Measurements from ENCODE around the gene CYP2A7.
"Not testable (repeated sequence)": the region's sequence is repeated elsewhere in the genome, so short reads cannot be mapped to it uniquely, and the experiment has no call there.

CYP2A7 gene

DNA sequence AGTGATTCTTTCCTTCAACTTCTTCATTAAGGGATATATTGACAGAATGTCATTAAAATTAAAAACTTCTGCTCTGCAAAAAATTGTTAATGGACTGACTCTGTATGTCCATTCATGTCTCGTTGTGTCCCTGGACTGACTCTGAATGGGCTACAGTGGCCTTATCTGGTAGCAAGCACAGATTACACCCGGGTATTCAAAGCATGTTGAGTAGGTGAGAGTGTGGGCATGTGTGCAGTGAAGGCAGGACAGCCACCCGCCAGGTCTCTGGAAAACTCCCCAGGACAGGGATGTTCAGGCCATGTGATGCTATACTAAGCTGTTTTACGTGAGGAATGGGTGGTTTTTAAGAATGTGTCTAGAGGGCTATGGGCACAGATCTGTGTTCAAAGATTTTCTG is 7.2 kb downstream of the CYP2A7 start:
- H3K27me3 Mint-ChIP-seq: peaks cover 34% of the 10 kb centered on the region
- H3K4me1 Mint-ChIP-seq (ENCODE audit: low read depth): peaks cover 13% of the 10 kb centered on the region
- not testable (repeated sequence) for H3K36me3 Mint-ChIP-seq (ENCODE audit: low read depth); H3K9me3 Mint-ChIP-seq; DNase-seq
- peak overlapping the region; percentile 9 for H3K27ac Mint-ChIP-seq
- H3K4me3 Mint-ChIP-seq: peak overlapping the region; percentile 53

DNA sequence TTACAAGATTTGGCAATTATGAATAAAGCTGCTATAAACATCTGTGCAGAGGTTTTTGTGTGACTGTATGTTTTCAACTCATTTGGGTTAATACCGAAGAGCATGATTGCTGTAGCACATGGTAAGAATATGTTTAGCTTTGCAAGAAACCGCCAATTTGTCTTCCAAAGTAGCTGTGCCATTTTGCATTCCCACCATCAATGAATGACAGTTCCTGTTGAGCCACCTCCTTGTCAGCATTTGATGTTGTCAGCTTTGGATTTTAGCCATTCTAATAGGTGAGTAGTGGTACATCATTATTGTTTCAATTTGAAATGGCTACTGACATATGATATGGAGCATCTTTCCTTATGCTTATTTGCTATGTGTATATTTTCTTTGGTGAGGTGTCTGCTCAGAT is 8.2 kb downstream of the CYP2A7 start:
- not testable (repeated sequence) for H3K36me3 Mint-ChIP-seq (ENCODE audit: low read depth); H3K27ac Mint-ChIP-seq; H3K4me3 Mint-ChIP-seq; H3K9me3 Mint-ChIP-seq; DNase-seq
- Mint-ChIP-seq H3K27me3 (peaks cover 24% of the 10 kb centered on the region), H3K4me1 (ENCODE audit: low read depth) (peaks cover 13% of the 10 kb centered on the region)

DNA sequence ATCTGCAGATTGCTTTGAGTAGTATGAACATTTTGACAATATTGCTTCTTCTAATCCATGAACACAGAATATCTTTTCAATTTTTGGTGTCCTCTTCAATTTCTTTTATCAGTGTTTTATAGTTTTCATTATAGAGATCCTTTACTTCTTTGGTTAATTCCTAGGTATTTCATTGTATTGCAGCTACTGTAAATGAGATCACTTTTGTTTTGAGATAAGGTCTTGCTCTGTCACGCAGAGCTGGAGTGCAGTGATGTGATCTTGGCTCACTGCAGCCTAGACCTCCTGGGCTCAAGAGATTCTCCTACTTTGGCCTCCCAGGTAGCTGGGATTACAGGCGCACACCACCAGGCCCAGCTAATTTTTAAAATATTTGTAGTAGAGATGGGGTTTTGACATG is 9.8 kb downstream of the CYP2A7 start:
- Mint-ChIP-seq H3K9me3 (no peaks in the 10 kb centered on the region), H3K4me1 (ENCODE audit: low read depth) (peaks cover 13% of the 10 kb centered on the region), H3K36me3 (ENCODE audit: low read depth) (no peaks in the 10 kb centered on the region), H3K4me3 (no peak overlapping the region), H3K27me3 (peaks cover 11% of the 10 kb centered on the region), H3K27ac (no peak overlapping the region)
- DNase-seq: no peak

DNA sequence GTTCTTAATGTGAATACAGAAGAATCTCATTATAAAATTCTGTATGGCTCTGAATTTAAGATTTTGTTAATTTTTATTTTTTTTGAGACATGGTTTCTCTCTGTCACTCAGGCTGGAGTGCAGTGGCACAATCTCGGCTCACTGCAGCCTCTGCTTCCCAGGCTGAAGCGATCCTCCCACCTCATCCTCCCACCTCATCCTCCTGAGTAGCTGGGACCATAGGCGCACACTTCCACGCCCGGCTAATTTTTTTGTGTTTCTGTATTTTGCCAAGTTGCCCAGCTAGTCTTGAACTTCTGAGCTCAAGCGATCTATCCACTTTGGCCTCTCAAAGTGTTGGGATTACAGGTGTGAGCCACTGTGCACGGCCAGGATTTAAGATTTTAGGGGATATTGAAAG is 14.3 kb downstream of the CYP2A7 start:
- peaks cover 9% of the 10 kb centered on the region for H3K27me3 Mint-ChIP-seq
- H3K27ac Mint-ChIP-seq: no peak overlapping the region
- no peaks in the 10 kb centered on the region for H3K36me3 Mint-ChIP-seq (ENCODE audit: low read depth)

DNA sequence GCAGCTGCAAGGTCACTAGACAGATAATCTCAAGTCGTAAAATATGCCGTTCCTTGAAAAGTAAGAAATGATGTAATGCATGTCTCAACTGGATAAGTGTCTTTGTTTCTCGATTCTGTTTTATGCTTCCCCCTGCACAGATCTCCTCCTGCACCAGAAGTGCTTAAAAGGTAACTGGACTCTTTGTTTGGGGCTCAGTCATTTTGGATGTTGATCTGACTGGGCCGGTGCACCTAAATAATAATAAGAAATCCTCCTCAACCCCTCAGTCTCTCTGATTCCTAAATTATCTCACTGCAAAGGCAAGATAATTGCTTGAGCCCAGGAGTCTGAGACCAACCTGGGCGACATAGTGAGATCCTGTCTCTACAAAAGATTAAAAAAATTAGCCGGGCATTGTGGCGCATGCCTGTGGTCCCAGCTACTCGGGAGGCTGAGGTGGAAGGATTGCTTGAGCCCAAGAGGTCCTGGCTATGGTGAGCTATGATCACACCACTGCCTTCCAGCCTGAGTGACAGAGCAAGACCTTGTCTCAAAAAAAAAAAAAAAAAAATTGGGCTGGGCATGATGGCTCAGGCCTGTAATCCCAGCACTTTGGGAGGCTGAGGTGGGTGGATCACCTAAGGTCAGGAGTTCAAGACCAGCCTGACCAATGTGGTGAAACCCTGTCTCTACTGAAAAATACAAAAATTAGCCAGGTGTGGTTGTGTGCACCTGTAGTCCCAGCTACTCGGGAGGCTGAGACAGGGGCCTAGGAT is 17.1 kb downstream of the CYP2A7 start:
- not testable (repeated sequence) for H3K36me3 Mint-ChIP-seq (ENCODE audit: low read depth); H3K9me3 Mint-ChIP-seq; DNase-seq; H3K4me1 Mint-ChIP-seq (ENCODE audit: low read depth); H3K27ac Mint-ChIP-seq; H3K4me3 Mint-ChIP-seq
- H3K27me3 Mint-ChIP-seq: peaks cover 12% of the 10 kb centered on the region

More for the DNA sequence above, 14.3 kb downstream of the CYP2A7 start:
- no peak for DNase-seq
- no peak overlapping the region for H3K4me3 Mint-ChIP-seq
- no peaks in the 10 kb centered on the region for H3K9me3 Mint-ChIP-seq
- no peaks in the 10 kb centered on the region for H3K4me1 Mint-ChIP-seq (ENCODE audit: low read depth)

DNA sequence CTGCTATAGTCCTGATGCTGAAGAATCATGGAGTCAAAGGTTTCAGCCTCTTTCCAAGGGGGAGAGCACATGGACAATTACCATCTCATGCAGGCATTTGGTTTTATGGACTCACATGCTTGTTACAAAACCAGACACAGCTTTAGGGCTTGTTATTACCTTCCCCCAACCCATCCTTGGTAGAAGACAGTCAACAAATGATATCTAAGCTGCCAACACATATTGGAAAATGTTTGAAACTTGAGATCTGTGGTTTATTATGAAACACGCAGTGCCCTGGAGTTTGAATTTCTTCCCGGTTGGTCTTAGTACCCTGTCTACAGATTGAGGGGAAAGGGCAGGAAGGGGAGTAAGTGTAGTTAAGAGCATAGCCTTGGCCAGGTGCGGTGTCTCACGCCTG is 19.2 kb downstream of the CYP2A7 start:
- Mint-ChIP-seq H3K27ac (no peak overlapping the region), H3K4me3 (no peak overlapping the region), H3K9me3 (no peaks in the 10 kb centered on the region)

DNA sequence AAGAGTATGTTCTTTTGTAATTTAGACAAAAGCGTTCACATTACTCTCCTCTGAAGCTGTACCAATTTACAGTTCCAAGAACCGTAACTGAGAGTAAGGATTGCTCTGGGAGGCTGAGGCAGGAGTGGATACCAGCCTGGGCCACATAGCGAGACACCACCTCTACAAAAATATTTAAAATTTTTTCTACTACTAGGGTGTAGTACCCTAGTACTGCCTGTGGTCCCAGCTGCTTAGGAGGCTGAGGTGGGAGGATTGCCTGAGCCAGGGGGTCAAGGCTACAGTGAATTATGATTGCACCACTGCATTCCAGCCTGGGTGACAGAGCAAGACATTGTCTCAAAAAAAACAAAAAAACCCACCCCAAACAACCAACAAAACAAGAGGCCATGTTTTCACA is 19.7 kb downstream of the CYP2A7 start:
- H3K9me3 Mint-ChIP-seq: no peaks in the 10 kb centered on the region
- H3K27ac Mint-ChIP-seq: no peak overlapping the region
- H3K4me1 Mint-ChIP-seq (ENCODE audit: low read depth): no peaks in the 10 kb centered on the region
- no peaks in the 10 kb centered on the region for H3K36me3 Mint-ChIP-seq (ENCODE audit: low read depth)
- H3K4me3 Mint-ChIP-seq: no peak overlapping the region
- peaks cover 12% of the 10 kb centered on the region for H3K27me3 Mint-ChIP-seq
- DNase-seq: no peak

More for the DNA sequence above, 19.2 kb downstream of the CYP2A7 start:
- Mint-ChIP-seq H3K4me1 (ENCODE audit: low read depth) (no peaks in the 10 kb centered on the region), H3K27me3 (peaks cover 12% of the 10 kb centered on the region), H3K36me3 (ENCODE audit: low read depth) (no peaks in the 10 kb centered on the region)
- no peak for DNase-seq

DNA sequence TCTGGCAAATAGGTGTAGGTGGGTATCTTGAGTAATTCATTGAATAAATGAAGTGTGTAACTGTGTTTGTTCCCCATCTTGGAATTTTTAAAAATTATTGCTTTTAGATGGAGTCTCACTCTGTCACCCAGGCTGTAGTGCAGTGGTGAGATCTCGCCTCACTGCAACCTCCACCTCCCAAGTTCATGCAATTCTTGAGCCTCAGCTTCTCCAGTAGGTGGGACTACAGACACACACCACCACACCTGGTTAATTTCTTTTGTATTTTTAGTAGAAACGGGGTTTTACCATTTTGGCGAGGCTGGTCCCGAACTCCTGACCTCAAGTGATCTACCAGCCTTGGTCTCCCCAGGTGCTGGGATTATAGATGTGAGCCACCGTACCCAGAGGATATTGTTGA is 23.9 kb downstream of the CYP2A7 start:
- H3K9me3 Mint-ChIP-seq: no peaks in the 10 kb centered on the region
- no peaks in the 10 kb centered on the region for H3K36me3 Mint-ChIP-seq (ENCODE audit: low read depth)
- H3K4me1 Mint-ChIP-seq (ENCODE audit: low read depth): no peaks in the 10 kb centered on the region
- no peak overlapping the region for H3K27ac Mint-ChIP-seq
- no peak overlapping the region for H3K4me3 Mint-ChIP-seq
- H3K27me3 Mint-ChIP-seq: peaks cover 3% of the 10 kb centered on the region
- DNase-seq: no peak

DNA sequence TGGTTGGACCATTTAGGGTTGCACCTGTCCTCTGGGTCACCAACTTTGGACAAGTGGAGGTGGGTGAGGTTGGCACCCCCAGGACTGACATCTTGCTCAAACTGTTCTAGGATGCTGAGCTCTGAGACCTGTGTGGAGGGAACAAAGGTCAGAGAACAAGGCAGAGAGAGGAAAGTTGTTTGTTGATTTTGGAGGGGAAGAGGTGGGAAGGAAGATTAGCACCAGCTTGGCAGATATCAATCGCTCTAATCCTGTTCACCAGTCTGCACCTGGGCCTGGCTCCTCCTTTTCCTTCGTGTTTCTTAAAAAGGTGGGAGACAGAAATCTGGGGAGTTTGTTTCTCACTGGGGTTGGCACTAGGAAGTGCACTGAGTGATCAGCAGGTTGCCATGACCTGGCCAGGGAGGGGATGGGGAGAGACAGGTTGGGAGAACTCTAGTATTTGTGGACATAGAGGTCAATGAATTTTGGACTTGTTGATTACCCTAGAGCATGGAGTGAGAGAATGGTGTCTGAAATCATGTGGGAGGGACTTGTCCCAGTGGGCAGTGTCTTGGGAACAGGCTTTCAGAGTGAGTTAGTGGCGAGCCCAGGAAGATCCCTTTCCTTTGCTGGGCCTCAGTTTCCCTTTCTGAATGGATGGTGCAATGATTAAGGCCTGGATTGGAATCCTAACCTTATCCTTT is 29.4 kb downstream of the CYP2A7 start:
- H3K4me1 Mint-ChIP-seq (ENCODE audit: low read depth): peaks cover 14% of the 10 kb centered on the region
- H3K27ac Mint-ChIP-seq; DNase-seq; H3K36me3 Mint-ChIP-seq (ENCODE audit: low read depth); H3K9me3 Mint-ChIP-seq; H3K4me3 Mint-ChIP-seq: not testable (repeated sequence)
- H3K27me3 Mint-ChIP-seq: peaks cover 33% of the 10 kb centered on the region

DNA sequence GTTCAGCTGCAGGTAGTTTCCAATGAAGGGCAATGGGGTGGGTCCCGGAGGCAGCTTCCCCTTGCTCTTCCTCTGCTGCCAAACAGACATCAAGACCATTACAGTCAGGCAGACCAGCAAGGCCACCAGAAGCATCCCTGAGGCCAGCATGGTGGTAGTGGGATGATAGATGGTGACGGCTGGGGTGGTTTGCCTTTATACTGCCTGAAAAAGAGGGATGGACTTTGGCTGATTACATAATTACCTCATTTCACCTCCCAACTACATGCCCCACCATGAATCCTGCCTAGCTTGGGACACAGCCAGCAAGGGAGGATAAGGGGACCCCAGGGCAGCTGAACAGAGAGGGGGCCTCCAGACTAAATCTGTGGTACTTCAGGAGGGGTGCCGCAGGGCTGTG is 31.8 kb downstream of the CYP2A7 start, which contains the start of gene CYP2A6:
Gene CYP2A6, minus strand, starts transcription at position 171 of the 400 bp plus-strand sequence. Its CDS starts 21 bp downstream, at position 150.
- not testable (repeated sequence) for DNase-seq; H3K9me3 Mint-ChIP-seq; H3K4me3 Mint-ChIP-seq; H3K36me3 Mint-ChIP-seq (ENCODE audit: low read depth); H3K27ac Mint-ChIP-seq
- peaks cover 39% of the 10 kb centered on the region for H3K27me3 Mint-ChIP-seq
- H3K4me1 Mint-ChIP-seq (ENCODE audit: low read depth): peaks cover 18% of the 10 kb centered on the region

DNA sequence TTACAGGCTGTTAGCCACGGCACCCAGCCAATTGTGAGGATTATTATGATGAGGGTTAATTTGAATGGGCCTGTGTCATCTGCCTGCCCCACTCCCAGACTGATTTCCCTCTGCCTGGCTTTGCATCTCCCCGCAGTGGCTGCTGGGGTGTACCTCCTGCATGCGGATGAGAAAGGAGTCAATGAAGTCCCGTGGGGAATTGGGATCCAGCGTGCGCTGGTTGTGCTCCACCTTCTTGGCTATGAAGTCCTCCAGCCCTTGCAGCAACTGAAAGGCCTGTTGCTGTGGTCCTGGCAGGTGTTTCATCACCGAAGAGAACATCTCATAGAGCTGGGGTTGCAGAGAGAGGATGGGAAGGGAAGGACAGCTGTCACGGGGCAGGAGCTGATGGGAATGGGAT is 35.3 kb downstream of the CYP2A7 start:
- H3K36me3 Mint-ChIP-seq (ENCODE audit: low read depth); H3K9me3 Mint-ChIP-seq; H3K4me3 Mint-ChIP-seq; H3K27ac Mint-ChIP-seq; DNase-seq: not testable (repeated sequence)
- Mint-ChIP-seq H3K4me1 (ENCODE audit: low read depth) (peaks cover 35% of the 10 kb centered on the region), H3K27me3 (peaks cover 39% of the 10 kb centered on the region)

DNA sequence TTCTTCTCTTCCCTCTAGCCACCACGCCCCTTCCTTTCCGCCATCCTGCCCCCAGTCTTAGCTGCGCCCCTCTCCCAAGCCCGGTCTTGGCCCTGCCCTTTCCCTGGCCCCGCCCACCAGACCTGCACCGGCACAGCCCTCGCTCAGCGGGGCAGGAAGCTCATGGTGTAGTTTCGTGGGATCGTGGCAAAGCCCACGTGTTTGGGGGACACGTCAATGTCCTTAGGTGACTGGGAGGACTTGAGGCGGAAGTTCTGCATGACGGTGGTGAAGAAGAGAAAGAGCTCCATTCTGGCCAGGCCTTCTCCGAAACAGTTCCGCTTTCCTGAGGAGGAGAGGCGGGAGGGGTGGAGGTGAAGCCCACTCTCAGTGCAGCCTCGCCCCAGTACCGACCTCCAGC is 38.4 kb downstream of the CYP2A7 start:
- Mint-ChIP-seq H3K4me1 (ENCODE audit: low read depth) (peaks cover 29% of the 10 kb centered on the region), H3K27me3 (peaks cover 16% of the 10 kb centered on the region), H3K27ac (peak overlapping the region; percentile 68), H3K4me3 (peak overlapping the region; percentile 59)
- not testable (repeated sequence) for H3K9me3 Mint-ChIP-seq; H3K36me3 Mint-ChIP-seq (ENCODE audit: low read depth)
- DNase-seq: peak; percentile 88

DNA sequence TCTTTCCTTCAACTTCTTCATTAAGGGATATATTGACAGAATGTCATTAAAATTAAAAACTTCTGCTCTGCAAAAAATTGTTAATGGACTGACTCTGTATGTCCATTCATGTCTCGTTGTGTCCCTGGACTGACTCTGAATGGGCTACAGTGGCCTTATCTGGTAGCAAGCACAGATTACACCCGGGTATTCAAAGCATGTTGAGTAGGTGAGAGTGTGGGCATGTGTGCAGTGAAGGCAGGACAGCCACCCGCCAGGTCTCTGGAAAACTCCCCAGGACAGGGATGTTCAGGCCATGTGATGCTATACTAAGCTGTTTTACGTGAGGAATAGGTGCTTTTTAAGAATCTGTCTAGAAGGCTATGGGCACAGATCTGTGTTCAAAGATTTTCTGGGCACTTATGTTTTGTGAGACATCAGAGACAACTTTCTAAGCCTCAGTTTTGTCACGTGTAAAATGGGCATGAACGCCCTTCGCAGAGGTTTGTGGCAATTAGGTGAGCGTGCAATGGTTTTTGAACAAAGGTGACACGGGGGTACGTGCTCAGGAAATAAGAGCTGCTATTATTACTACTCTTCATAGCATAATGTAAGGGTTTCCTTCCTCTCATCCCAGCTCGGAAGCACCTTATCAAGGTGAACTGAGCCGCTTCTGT is 38.9 kb downstream of the CYP2A7 start:
- Mint-ChIP-seq H3K4me1 (ENCODE audit: low read depth) (peaks cover 25% of the 10 kb centered on the region), H3K27ac (peak overlapping the region; percentile 68), H3K27me3 (peaks cover 11% of the 10 kb centered on the region), H3K4me3 (peak overlapping the region; percentile 59)
- H3K9me3 Mint-ChIP-seq; H3K36me3 Mint-ChIP-seq (ENCODE audit: low read depth); DNase-seq: not testable (repeated sequence)

DNA sequence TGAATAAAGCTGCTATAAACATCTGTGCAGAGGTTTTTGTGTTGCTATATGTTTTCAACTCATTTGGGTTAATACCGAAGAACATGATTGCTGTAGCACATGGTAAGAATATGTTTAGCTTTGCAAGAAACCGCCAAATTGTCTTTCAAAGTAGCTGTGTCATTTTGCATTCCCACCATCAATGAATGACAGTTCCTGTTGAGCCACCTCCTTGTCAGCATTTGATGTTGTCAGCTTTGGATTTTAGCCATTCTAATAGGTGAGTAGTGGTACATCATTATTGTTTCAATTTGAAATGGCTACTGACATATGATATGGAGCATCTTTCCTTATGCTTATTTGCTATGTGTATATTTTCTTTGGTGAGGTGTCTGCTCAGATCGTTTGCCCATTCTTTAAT is 40.0 kb downstream of the CYP2A7 start:
- not testable (repeated sequence) for DNase-seq; H3K27ac Mint-ChIP-seq; H3K4me3 Mint-ChIP-seq; H3K36me3 Mint-ChIP-seq (ENCODE audit: low read depth); H3K27me3 Mint-ChIP-seq; H3K9me3 Mint-ChIP-seq
- H3K4me1 Mint-ChIP-seq (ENCODE audit: low read depth): peaks cover 19% of the 10 kb centered on the region

DNA sequence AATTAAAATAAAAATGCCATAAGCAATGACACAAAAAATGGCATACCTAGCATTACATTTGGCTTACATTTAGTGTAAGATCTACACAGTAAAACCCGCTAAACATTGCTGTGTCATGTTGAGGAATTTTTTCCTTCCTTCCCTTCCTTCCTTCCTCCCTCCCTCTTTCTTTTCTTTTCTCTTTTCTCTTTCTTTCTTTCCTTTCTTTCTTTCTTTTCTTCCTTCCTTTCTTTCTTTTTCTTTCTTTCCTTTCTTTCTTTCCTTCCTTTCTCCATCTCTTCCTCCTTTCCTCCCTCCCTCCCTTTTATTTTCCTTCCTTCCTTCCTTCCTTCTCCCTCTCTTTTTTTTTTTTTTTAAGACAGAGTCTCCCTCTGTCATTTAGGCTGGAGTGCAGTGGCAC is 43.6 kb downstream of the CYP2A7 start:
- H3K36me3 Mint-ChIP-seq (ENCODE audit: low read depth); H3K9me3 Mint-ChIP-seq; H3K27me3 Mint-ChIP-seq; DNase-seq; H3K4me1 Mint-ChIP-seq (ENCODE audit: low read depth); H3K4me3 Mint-ChIP-seq; H3K27ac Mint-ChIP-seq: not testable (repeated sequence)

All from activated T-cell treated with anti-CD3 and anti-CD28 coated beads, Interleukin-2, amount 50 U/mL, for 24 hours (primary cell).